ENCODE measurements around the gene THRA.
A peak's percentile ranks its signal among the peaks of the same experiment; 100 is the strongest.

Gene THRA

GRCh38 chr17:40062329-40063186 lies at the start of gene THRA:
THRA (plus strand) TSS chr17:40062965; CDS start chr17:40074489, 11,524 bp downstream.
- DNase-seq, result peak; percentile 60 to 71

GRCh38 chr17:40014375-40014980 lies 48.3 kb upstream of the THRA start:
- no peak for DNase-seq

DNA sequence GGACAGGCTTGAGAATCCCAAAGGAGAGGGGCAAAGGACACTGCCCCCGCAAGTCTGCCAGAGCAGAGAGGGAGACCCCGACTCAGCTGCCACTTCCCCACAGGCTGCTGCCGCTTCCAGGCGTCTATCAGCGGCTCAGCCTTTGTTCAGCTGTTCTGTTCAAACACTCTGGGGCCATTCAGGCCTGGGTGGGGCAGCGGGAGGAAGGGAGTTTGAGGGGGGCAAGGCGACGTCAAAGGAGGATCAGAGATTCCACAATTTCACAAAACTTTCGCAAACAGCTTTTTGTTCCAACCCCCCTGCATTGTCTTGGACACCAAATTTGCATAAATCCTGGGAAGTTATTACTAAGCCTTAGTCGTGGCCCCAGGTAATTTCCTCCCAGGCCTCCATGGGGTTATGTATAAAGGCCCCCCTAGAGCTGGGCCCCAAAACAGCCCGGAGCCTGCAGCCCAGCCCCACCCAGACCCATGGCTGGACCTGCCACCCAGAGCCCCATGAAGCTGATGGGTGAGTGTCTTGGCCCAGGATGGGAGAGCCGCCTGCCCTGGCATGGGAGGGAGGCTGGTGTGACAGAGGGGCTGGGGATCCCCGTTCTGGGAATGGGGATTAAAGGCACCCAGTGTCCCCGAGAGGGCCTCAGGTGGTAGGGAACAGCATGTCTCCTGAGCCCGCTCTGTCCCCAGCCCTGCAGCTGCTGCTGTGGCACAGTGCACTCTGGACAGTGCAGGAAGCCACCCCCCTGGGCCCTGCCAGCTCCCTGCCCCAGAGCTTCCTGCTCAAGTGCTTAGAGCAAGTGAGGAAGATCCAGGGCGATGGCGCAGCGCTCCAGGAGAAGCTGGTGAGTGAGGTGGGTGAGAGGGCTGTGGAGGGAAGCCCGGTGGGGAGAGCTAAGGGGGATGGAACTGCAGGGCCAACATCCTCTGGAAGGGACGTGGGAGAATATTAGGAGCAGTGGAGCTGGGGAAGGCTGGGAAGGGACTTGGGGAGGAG lies 47.5 kb upstream of the THRA start, which contains the start of gene CSF3:
Gene CSF3, plus strand, starts transcription at position 436 of the 993 bp plus-strand sequence. Its CDS starts 35 bp downstream, at position 471.
- no peak for DNase-seq

- no peak for DNase-seq
Observed at GRCh38 chr17:40015998-40016985, 46.5 kb upstream of the THRA start.

- no peak for DNase-seq
Observed at GRCh38 chr17:40017422-40018080, 45.2 kb upstream of the THRA start.

DNA sequence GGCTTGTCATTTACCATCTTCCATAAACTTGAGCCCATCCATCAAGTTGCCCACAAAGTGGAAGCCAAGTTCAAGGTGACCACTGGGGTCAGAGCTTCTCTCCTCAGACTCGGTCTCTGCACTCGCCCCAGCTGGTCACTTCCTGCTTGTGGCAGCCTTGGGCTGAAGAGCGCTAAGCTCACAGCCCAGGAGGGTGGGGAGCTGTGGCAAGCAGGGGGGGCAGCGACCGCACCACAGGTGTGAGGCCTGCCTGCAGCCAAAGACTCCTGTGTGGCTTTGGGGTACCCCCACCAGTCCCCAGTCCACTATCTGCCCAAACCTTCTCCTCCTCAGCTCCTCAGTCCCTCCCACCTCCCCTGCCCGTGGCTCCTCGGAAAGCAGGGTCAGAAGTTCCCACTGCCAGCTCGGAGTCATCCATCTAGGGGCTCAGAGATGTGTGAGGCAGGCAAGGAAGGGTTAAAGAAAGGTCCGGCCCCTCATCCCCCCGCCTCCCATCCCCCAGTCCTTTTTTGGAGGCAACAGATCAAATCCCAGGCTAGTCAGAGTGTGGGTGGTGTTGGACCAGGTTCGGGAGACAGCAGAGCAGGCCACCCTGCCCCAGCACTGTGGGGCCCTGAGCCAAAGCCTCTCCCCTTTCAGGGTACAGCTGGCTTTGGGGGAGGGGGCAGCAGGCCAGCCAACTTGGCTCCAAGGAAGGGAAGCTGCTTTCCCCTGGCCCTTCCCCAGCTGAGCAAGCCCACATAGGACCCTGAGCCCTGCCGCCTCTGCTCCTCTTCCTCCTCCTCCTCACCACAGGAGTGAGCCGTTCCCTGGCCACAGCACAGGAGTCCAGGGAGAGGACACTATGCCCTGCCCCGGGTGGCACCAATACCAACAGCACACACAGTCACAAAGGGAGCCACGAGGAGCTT lies 44.3 kb upstream of the THRA start:
- no peak for DNase-seq

GRCh38 chr17:40019140-40019991 lies 43.4 kb upstream of the THRA start:
- no peak for DNase-seq

- no peak for DNase-seq
Observed at GRCh38 chr17:40020146-40020545, 42.6 kb upstream of the THRA start.

DNA sequence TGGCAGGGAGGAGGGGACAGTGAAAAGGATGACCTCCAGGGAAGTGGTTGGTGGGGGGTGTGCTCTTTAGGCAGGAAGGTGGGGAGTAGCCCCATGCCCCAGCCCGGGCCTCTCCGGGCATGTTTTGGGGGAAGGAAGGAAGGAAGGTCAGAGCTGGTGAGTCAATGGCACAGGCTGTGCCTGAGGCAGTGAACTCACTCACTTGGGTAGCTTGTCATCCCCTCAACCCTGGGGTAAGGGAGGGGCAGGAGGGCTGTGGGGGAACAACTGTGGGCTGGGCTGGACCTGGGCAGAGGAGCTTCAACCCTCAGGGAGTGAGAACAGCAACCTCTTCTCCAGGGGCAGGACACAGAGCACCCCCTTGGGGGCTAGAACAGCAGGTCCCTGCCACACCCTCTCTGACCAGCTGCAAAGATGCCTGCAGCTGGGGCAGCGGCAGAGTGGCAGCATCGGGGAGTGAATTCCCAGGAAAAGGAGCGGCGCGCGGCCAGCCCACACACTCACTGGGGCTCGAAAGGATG lies 41.3 kb upstream of the THRA start:
- DNase-seq, result no peak

DNA sequence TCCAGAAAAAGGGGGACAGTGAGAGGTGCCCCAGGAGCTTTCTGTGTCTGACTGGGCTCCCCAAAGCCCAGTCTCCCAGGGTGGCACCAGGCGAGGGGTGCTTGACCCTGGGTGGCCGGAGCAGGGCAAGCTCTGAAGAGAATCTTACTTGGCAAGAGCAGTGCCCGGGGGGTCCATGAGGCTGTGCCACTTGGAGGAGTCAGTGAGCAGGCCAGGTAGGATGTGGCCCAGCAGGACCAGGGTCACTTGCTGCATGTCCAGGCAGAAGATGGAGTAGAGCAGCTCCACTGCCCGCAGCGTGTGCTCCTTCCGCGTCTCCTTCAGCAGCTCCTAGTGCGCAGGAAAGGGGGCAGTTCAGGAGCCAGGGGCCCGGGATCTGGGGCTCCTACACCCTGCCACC lies 40.3 kb upstream of the THRA start:
- no peak for DNase-seq

DNA sequence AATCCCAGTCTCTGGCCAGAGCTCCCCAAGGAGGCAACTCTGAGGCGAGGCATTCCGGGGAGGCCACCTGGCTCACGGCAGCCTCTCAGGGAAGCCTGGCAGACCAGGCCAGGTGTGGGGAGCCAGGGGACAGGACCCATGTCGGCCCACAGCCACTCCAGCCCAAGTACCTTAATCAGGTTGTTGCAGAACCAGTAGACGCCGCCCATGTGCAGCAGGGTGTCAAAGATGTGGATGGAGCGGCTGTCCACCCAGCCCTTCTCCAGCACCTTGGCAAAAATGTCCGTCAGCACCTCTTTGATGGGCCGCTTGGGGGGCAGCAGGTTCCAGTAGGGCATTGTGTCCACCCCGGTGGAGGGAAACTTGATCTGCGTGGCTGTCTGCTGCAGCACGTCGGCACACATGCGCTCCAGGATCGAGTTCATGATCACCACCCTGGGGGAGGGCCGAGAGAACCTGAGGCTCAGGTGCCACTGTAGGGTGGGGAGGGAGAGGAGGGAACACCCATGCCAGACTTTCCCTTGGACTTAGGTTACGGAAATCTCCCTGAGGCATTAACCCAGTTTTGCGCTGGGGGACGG lies 39.7 kb upstream of the THRA start:
- DNase-seq, result no peak

- no peak for DNase-seq
Observed at GRCh38 chr17:40023590-40024292, 39.0 kb upstream of the THRA start.

DNA sequence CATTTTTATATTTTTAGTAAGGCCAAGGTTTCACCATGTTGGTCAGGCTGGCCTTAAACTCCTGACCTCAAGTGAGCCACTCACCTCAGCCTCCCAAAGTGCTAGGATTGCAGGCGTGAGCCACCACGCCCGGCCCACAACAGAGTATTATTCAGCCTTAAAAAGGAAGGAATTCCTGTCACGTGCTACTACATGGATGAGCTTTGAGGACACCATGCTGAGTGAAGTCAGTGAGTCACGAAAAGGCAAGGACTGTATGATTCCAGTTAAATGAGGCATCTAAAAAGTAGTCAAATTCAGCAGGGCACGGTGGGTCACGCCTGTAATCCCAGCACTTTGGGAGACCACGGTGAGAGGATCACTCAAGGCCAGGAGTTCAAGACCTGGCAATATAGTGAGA lies 37.9 kb upstream of the THRA start:
- no peak for DNase-seq

GRCh38 chr17:40025559-40025958 lies 37.2 kb upstream of the THRA start:
- no peak for DNase-seq

- peak; percentile 26 to 47 for DNase-seq
Observed at GRCh38 chr17:40025991-40026815, 36.6 kb upstream of the THRA start.

DNA sequence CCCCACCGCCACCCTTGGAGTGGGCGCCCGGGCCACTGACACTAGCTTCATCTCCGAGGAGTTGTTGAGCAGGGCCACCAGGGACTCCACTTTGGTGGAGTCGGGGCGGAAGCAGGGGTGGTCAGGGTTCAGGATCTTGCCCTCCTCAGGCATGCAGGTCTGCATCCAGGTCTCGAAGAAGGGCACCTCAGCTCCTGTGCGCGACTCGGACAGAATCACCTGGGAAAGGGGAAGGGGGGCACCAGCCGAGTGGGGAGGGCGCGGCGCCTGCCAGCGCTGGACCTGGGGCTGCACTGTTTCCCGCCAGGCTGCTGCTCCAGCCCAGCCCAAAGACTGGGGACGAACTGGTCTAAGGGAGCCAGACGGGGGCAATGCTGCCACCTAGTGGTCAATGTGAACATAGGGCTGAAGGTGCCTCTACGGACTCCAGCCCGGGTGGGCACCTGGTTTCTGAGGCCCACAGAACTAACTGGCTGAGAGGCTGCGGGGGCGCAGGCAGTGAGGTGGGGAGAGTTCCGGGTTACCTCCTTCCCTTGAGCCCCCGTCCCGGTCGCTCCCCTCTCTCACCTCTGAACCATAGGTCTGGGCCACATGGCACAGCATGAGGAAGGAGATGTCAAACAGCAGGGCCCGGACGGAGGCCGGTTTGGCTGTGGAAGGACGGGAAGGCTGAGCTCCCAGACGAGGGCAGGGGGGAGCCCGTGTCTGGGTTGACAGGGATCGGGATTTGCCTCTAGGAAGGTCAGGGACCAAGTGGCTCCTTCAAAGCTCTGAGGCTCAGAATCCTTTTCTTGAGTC lies 35.8 kb upstream of the THRA start:
- DNase-seq, result peak; percentile 74 to 76

All from CD4-positive, alpha-beta T cell treated with Interleukin-4 for 1 hour (primary cell).